Measurements from ENCODE around the gene SLC2A5.
"Not testable (repeated sequence)": the region's sequence is repeated elsewhere in the genome, so short reads cannot be mapped to it uniquely, and the experiment has no call there.

The SLC2A5 gene

GRCh38 chr1:9025449-9025848 is 44.0 kb downstream of the SLC2A5 start:
- H3K9me3 Mint-ChIP-seq: peaks cover 3% of the 10 kb centered on the region
- peaks cover 1% of the 10 kb centered on the region for H3K36me3 Mint-ChIP-seq
- H3K4me3 Mint-ChIP-seq: no peak overlapping the region
- no peak for ATAC-seq (ENCODE audit: low read depth)
- H3K27me3 Mint-ChIP-seq: no peaks in the 10 kb centered on the region
- DNase-seq (ENCODE audit: low spot score in 2 of 2): no peak
- H3K27ac Mint-ChIP-seq: no peak overlapping the region
- no peaks in the 10 kb centered on the region for H3K4me1 Mint-ChIP-seq

GRCh38 chr1:9024837-9025236 is 44.6 kb downstream of the SLC2A5 start:
- DNase-seq (ENCODE audit: low spot score in 2 of 2) (no peak), ATAC-seq (ENCODE audit: low read depth) (no peak)
- H3K27me3 Mint-ChIP-seq: peaks cover 2% of the 10 kb centered on the region
- peaks cover 2% of the 10 kb centered on the region for H3K9me3 Mint-ChIP-seq
- no peak overlapping the region for H3K27ac Mint-ChIP-seq
- no peak overlapping the region for H3K4me3 Mint-ChIP-seq
- H3K4me1 Mint-ChIP-seq: no peaks in the 10 kb centered on the region
- H3K36me3 Mint-ChIP-seq: peaks cover 1% of the 10 kb centered on the region

- peaks cover 8% of the 10 kb centered on the region for H3K27me3 Mint-ChIP-seq
- no peak overlapping the region for H3K27ac Mint-ChIP-seq
- H3K4me3 Mint-ChIP-seq: no peak overlapping the region
- no peak for DNase-seq (ENCODE audit: low spot score in 2 of 2)
- no peaks in the 10 kb centered on the region for H3K36me3 Mint-ChIP-seq
- H3K9me3 Mint-ChIP-seq: no peaks in the 10 kb centered on the region
- ATAC-seq (ENCODE audit: low read depth): no peak
- no peaks in the 10 kb centered on the region for H3K4me1 Mint-ChIP-seq
These were observed 46.7 kb downstream of the SLC2A5 start for GRCh38 chr1:9022773-9023172.

GRCh38 chr1:9022026-9022738 is 47.3 kb downstream of the SLC2A5 start:
- H3K4me3 Mint-ChIP-seq; H3K9me3 Mint-ChIP-seq; H3K36me3 Mint-ChIP-seq; H3K27me3 Mint-ChIP-seq; H3K4me1 Mint-ChIP-seq; ATAC-seq (ENCODE audit: low read depth); H3K27ac Mint-ChIP-seq; DNase-seq (ENCODE audit: low spot score in 2 of 2): not testable (repeated sequence)

- peaks cover 4% of the 10 kb centered on the region for H3K4me1 Mint-ChIP-seq
- H3K27me3 Mint-ChIP-seq: peaks cover 10% of the 10 kb centered on the region
- H3K9me3 Mint-ChIP-seq: no peaks in the 10 kb centered on the region
- H3K36me3 Mint-ChIP-seq: no peaks in the 10 kb centered on the region
- DNase-seq (ENCODE audit: low spot score in 2 of 2) (no peak), ATAC-seq (ENCODE audit: low read depth) (no peak)
- no peak overlapping the region for H3K4me3 Mint-ChIP-seq
- H3K27ac Mint-ChIP-seq: no peak overlapping the region
These were observed 49.1 kb downstream of the SLC2A5 start for GRCh38 chr1:9020305-9020704.

GRCh38 chr1:9019896-9020295 is 49.5 kb downstream of the SLC2A5 start:
- no peak overlapping the region for H3K4me3 Mint-ChIP-seq
- H3K4me1 Mint-ChIP-seq: peaks cover 6% of the 10 kb centered on the region
- no peaks in the 10 kb centered on the region for H3K9me3 Mint-ChIP-seq
- no peak for DNase-seq (ENCODE audit: low spot score in 2 of 2)
- no peaks in the 10 kb centered on the region for H3K36me3 Mint-ChIP-seq
- peaks cover 10% of the 10 kb centered on the region for H3K27me3 Mint-ChIP-seq
- ATAC-seq (ENCODE audit: low read depth): no peak
- H3K27ac Mint-ChIP-seq: no peak overlapping the region

- Mint-ChIP-seq H3K4me1 (peaks cover 9% of the 10 kb centered on the region), H3K27ac (no peak overlapping the region), H3K27me3 (peaks cover 13% of the 10 kb centered on the region)
These were observed 51.1 kb downstream of the SLC2A5 start for GRCh38 chr1:9018333-9018732.

GRCh38 chr1:9016455-9016854 is 53.0 kb downstream of the SLC2A5 start:
- DNase-seq (ENCODE audit: low spot score in 2 of 2) (no peak), ATAC-seq (ENCODE audit: low read depth) (no peak)
- no peak overlapping the region for H3K4me3 Mint-ChIP-seq
- no peaks in the 10 kb centered on the region for H3K9me3 Mint-ChIP-seq
- H3K4me1 Mint-ChIP-seq: peaks cover 11% of the 10 kb centered on the region
- no peak overlapping the region for H3K27ac Mint-ChIP-seq
- H3K27me3 Mint-ChIP-seq: peaks cover 13% of the 10 kb centered on the region
- no peaks in the 10 kb centered on the region for H3K36me3 Mint-ChIP-seq

More at GRCh38 chr1:9018333-9018732, 51.1 kb downstream of the SLC2A5 start:
- DNase-seq (ENCODE audit: low spot score in 2 of 2): no peak
- Mint-ChIP-seq H3K9me3 (no peaks in the 10 kb centered on the region), H3K4me3 (no peak overlapping the region), H3K36me3 (no peaks in the 10 kb centered on the region)
- no peak for ATAC-seq (ENCODE audit: low read depth)

- DNase-seq (ENCODE audit: low spot score in 2 of 2) (no peak), ATAC-seq (ENCODE audit: low read depth) (no peak)
- no peak overlapping the region for H3K4me3 Mint-ChIP-seq
- no peaks in the 10 kb centered on the region for H3K36me3 Mint-ChIP-seq
- peaks cover 19% of the 10 kb centered on the region for H3K27me3 Mint-ChIP-seq
- H3K9me3 Mint-ChIP-seq: no peaks in the 10 kb centered on the region
- no peak overlapping the region for H3K27ac Mint-ChIP-seq
- H3K4me1 Mint-ChIP-seq: peaks cover 24% of the 10 kb centered on the region
These were observed 54.7 kb downstream of the SLC2A5 start for GRCh38 chr1:9014475-9015375.

- DNase-seq (ENCODE audit: low spot score in 2 of 2): no peak
- Mint-ChIP-seq H3K27me3 (peaks cover 22% of the 10 kb centered on the region), H3K4me1 (peaks cover 26% of the 10 kb centered on the region)
These were observed 55.6 kb downstream of the SLC2A5 start for GRCh38 chr1:9013819-9014218.

GRCh38 chr1:9010781-9011323 is 58.6 kb downstream of the SLC2A5 start:
- H3K36me3 Mint-ChIP-seq: no peaks in the 10 kb centered on the region

More at GRCh38 chr1:9013819-9014218, 55.6 kb downstream of the SLC2A5 start:
- Mint-ChIP-seq H3K9me3 (no peaks in the 10 kb centered on the region), H3K27ac (no peak overlapping the region), H3K4me3 (no peak overlapping the region), H3K36me3 (no peaks in the 10 kb centered on the region)
- no peak for ATAC-seq (ENCODE audit: low read depth)

GRCh38 chr1:9009438-9010370 is 59.7 kb downstream of the SLC2A5 start:
- Mint-ChIP-seq H3K9me3 (no peaks in the 10 kb centered on the region), H3K36me3 (no peaks in the 10 kb centered on the region), H3K27me3 (peaks cover 24% of the 10 kb centered on the region), H3K4me1 (peaks cover 31% of the 10 kb centered on the region), H3K27ac (no peak overlapping the region), H3K4me3 (no peak overlapping the region)
- ATAC-seq (ENCODE audit: low read depth) (peak; percentile 47), DNase-seq (ENCODE audit: low spot score in 2 of 2) (peak in 1 of 2 donors; percentile 46)

More at GRCh38 chr1:9010781-9011323, 58.6 kb downstream of the SLC2A5 start:
- no peak overlapping the region for H3K27ac Mint-ChIP-seq
- H3K9me3 Mint-ChIP-seq: no peaks in the 10 kb centered on the region
- DNase-seq (ENCODE audit: low spot score in 2 of 2) (no peak), ATAC-seq (ENCODE audit: low read depth) (no peak)
- peaks cover 35% of the 10 kb centered on the region for H3K4me1 Mint-ChIP-seq
- H3K27me3 Mint-ChIP-seq: peaks cover 24% of the 10 kb centered on the region
- H3K4me3 Mint-ChIP-seq: no peak overlapping the region

GRCh38 chr1:9008236-9008635 is 61.2 kb downstream of the SLC2A5 start:
- H3K27me3 Mint-ChIP-seq: peaks cover 21% of the 10 kb centered on the region
- no peak overlapping the region for H3K4me3 Mint-ChIP-seq
- peaks cover 29% of the 10 kb centered on the region for H3K4me1 Mint-ChIP-seq
- H3K9me3 Mint-ChIP-seq: no peaks in the 10 kb centered on the region
- no peak for DNase-seq (ENCODE audit: low spot score in 2 of 2)
- no peak overlapping the region for H3K27ac Mint-ChIP-seq
- H3K36me3 Mint-ChIP-seq: no peaks in the 10 kb centered on the region
- ATAC-seq (ENCODE audit: low read depth): peak; percentile 52
